Fibroblast of lung (primary cell): ENCODE data around the gene CACNA1S. TPM values are rescaled to one million over a fixed set of nuclear protein-coding genes. Genes with fewer than 3 reads are reported as not detected.

Experiments used
- DNase-seq, 2 donors: peaks; one replicate each; pipeline versions ENCODE4 v3.0.0 to v3.0.0-alpha.2; 2010; ENCODE audit warnings: low read depth in 2 of 2
- H2AFZ ChIP-seq: 2 replicates; pipeline ENCODE4 v1.5.1; 2012; ENCODE audit warnings: low read length, control low read depth, inconsistent platforms
- H3K27ac ChIP-seq: 2 replicates; pipeline ENCODE4 v1.5.1; 2011; ENCODE audit warnings: low read length, control low read depth; ENCODE audit not compliant: insufficient read depth
- H3K27me3 ChIP-seq: 2 replicates; pipeline ENCODE4 v1.5.1; 2011; ENCODE audit warnings: mild to moderate bottlenecking, low read length; ENCODE audit not compliant: control insufficient read depth, insufficient read depth
- H3K36me3 ChIP-seq: 2 replicates; pipeline ENCODE4 v1.5.1; 2011; ENCODE audit warnings: low read length; ENCODE audit not compliant: control insufficient read depth, insufficient read depth
- H3K4me1 ChIP-seq: 2 replicates; pipeline ENCODE4 v1.5.1; 2011; ENCODE audit warnings: low read length; ENCODE audit not compliant: control insufficient read depth, insufficient read depth; ENCODE audit errors: extremely low read depth
- H3K4me2 ChIP-seq: 2 replicates; pipeline ENCODE4 v1.5.1; 2011; ENCODE audit warnings: low read length, control low read depth; ENCODE audit not compliant: insufficient read depth; ENCODE audit errors: extremely low read depth
- H3K4me3 ChIP-seq, 4 experiments: fragments of 200-600 bp in 1 of 4; sonication (generic) in 1 of 4; replicated peaks in 1 of 4; 2 replicates each; pipeline ENCODE4 v1.5.1; 2011 to 2016; ENCODE audit warnings: low read length in 4 of 4, low read depth in 3 of 4, mild to moderate bottlenecking in 3 of 4, control low read depth in 2 of 4, inconsistent platforms in 1 of 4, mixed read lengths in 1 of 4; ENCODE audit not compliant: insufficient read depth in 1 of 4; ENCODE audit errors: control extremely low read depth in 1 of 4
- H3K79me2 ChIP-seq: 2 replicates; pipeline ENCODE4 v1.5.1; 2012; ENCODE audit warnings: mild to moderate bottlenecking, low read length, inconsistent platforms; ENCODE audit not compliant: control insufficient read depth, insufficient read depth
- H3K9ac ChIP-seq: 2 replicates; pipeline ENCODE4 v1.5.1; 2011; ENCODE audit warnings: mild to moderate bottlenecking, low read length, control low read depth; ENCODE audit not compliant: insufficient read depth
- H3K9me3 ChIP-seq: 2 replicates; pipeline ENCODE4 v1.5.1; 2012; ENCODE audit warnings: low read depth, low read length; ENCODE audit not compliant: control insufficient read depth, insufficient read depth
- H4K20me1 ChIP-seq: 2 replicates; pipeline ENCODE4 v1.5.1; 2011; ENCODE audit warnings: low read length; ENCODE audit not compliant: control insufficient read depth, insufficient read depth; ENCODE audit errors: extremely low read depth
- EZH2 ChIP-seq: IDR thresholded peaks from 2 replicates; pipeline ENCODE4 v1.5.1; 2012; ENCODE audit warnings: low read length, control low read depth, mild to moderate bottlenecking; ENCODE audit errors: missing control alignments
- polyA plus RNA-seq, 2 donors: library from polyadenylated mRNA; depleted of rRNA in 1 of 2; stranded (reverse) in 1 of 2; unstranded in 1 of 2; fragments of >200 nt; gene quantifications; 2 replicates each; pipeline ENCODE4 v1.2.1, GENCODE V29; 2011 to 2012; ENCODE audit warnings: missing spikeins in 1 of 2
- total RNA-seq: library from RNA; depleted of rRNA; stranded (reverse); fragments of >200 nt; gene quantifications from 2 replicates; pipeline ENCODE4 v1.2.1, GENCODE V29; 2014
- TF ChIP-seq, protein P1 (sequence below), 2 donors: IDR thresholded peaks in 1 of 2; conservative IDR thresholded peaks in 1 of 2; 1 replicate in 1 of 2; 2 replicates in 1 of 2; pipeline ENCODE4 v1.5.1; 2011 to 2012; ENCODE audit warnings: low read length in 2 of 2, control low read depth in 1 of 2, inconsistent platforms in 1 of 2, low read depth in 1 of 2, mild to moderate bottlenecking in 1 of 2

The CACNA1S gene
- total and polyA plus RNA-seq, 2 donors (not counting 1 experiment from before 2014, with no cell fraction given): not detected

DNA sequence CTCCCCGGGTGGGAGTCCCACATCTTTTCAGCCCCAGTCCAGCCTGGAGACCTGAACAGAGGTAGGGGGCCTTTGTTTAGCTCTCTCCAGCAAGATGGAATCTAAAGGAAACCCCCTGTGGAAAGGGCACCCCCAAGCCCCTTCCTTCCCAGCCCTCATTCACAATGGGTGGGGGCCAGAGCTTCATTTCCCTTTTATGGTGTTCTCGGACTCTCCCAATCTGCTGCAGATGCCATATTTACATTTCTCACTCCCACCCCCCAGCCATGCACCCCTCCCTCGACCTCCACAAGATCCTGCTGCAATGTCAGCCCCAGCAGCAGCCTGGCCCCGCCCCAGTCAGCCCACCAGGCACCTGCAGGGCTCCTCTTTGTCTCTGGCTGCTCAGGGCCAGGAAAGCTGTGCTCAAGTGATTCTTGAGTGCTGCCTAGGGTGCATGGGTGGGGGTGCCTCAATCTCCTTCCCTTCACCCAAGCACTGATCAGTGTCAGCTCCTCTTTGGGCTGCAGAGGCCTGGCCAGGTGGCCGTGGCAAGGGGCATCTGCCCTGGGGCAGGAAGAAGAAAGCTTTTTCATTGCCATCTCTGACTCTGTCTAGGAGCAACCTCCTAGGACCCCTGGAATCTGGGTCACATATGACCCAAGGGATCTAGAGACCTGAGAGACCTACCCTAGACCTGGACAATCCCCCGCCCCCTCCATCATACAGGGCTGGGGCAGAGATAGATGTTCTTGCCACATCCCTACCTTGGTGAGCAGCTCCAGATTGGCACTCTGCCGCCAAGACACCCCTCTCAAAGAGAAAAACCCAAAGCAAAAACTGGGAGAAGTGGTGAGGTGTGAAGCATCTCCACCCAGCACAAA lies 90.4 kb downstream of the CACNA1S start:
- Histone ChIP-seq H3K79me2 (no peaks in the 10 kb centered on the region), H3K27me3 (peaks cover 12% of the 10 kb centered on the region), H3K4me3 (no peak overlapping the region), H2AFZ (no peak overlapping the region), H3K4me2 (no peak overlapping the region), H4K20me1 (no peaks in the 10 kb centered on the region), H3K4me1 (no peaks in the 10 kb centered on the region), H3K27ac (no peak overlapping the region), H3K9me3 (no peaks in the 10 kb centered on the region), H3K9ac (no peak overlapping the region), H3K36me3 (no peaks in the 10 kb centered on the region)
- DNase-seq: no peak
- TF ChIP-seq, protein P1, sequence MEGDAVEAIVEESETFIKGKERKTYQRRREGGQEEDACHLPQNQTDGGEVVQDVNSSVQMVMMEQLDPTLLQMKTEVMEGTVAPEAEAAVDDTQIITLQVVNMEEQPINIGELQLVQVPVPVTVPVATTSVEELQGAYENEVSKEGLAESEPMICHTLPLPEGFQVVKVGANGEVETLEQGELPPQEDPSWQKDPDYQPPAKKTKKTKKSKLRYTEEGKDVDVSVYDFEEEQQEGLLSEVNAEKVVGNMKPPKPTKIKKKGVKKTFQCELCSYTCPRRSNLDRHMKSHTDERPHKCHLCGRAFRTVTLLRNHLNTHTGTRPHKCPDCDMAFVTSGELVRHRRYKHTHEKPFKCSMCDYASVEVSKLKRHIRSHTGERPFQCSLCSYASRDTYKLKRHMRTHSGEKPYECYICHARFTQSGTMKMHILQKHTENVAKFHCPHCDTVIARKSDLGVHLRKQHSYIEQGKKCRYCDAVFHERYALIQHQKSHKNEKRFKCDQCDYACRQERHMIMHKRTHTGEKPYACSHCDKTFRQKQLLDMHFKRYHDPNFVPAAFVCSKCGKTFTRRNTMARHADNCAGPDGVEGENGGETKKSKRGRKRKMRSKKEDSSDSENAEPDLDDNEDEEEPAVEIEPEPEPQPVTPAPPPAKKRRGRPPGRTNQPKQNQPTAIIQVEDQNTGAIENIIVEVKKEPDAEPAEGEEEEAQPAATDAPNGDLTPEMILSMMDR (conservative IDR thresholded peaks at IDR 0.05 in 1 of 2, IDR thresholded peaks at IDR 0.05 in 1 of 2; ENCODE audit: low read depth in 1 of 2, low read length in 2 of 2): no peak
- TF ChIP-seq EZH2: no peak

DNA sequence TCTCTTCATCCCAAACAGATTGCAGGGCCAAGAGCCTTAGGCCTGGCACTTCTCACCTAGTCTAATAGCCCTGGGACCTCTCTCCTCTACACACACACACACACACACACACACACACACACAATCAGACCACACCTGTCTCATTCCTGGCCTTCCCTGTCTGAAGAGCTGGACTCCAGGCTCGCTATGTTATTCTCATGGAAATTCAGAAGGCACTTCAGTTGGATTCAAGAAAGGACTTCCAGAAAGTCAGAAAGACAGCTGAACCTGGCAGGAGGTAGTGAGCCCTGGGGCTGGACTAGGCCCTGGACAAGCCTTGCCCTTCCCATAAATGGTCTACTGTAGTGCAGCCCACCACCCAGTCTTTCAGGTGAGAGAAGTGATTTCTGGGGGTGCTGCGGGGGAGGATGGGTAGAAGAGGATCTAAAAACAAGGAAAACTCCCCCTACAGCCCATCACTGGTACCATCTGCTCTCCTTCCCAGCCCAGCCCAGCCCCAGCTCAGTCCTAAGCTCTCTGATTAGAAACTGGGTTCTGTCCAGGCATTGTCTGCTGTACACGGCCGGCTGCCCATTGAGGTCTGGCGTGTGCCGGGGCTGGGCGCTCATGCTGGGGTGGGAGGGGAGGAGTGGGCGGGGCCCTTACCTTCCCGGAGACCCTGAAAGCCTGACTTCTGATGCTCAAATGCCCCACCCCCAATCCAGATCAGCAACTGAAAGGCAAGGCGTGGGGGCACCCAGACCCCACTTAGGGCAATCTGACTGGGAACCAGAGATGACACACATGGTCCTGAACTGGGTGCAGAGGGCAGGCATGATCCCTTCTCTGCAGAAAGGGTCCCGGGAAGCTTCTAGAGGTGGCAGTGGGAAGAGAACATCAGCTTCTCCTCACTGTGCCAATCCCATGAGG lies 91.3 kb downstream of the CACNA1S start:
- no peak overlapping the region for H3K9ac ChIP-seq
- no peaks in the 10 kb centered on the region for H3K79me2 ChIP-seq
- no peak for DNase-seq
- H3K27ac ChIP-seq: no peak overlapping the region
- H3K36me3 ChIP-seq: no peaks in the 10 kb centered on the region
- H3K27me3 ChIP-seq: peaks cover 14% of the 10 kb centered on the region
- H3K4me2 ChIP-seq: no peak overlapping the region
- H4K20me1 ChIP-seq: no peaks in the 10 kb centered on the region
- H3K4me3 ChIP-seq: no peak overlapping the region
- H3K4me1 ChIP-seq: no peaks in the 10 kb centered on the region
- no peak overlapping the region for H2AFZ ChIP-seq
- TF ChIP-seq, protein P1 (conservative IDR thresholded peaks at IDR 0.05 in 1 of 2, IDR thresholded peaks at IDR 0.05 in 1 of 2; ENCODE audit: low read depth in 1 of 2, low read length in 2 of 2): peak in 1 of 2 donors; percentile 41
- no peak for TF ChIP-seq EZH2
- H3K9me3 ChIP-seq: no peaks in the 10 kb centered on the region

DNA sequence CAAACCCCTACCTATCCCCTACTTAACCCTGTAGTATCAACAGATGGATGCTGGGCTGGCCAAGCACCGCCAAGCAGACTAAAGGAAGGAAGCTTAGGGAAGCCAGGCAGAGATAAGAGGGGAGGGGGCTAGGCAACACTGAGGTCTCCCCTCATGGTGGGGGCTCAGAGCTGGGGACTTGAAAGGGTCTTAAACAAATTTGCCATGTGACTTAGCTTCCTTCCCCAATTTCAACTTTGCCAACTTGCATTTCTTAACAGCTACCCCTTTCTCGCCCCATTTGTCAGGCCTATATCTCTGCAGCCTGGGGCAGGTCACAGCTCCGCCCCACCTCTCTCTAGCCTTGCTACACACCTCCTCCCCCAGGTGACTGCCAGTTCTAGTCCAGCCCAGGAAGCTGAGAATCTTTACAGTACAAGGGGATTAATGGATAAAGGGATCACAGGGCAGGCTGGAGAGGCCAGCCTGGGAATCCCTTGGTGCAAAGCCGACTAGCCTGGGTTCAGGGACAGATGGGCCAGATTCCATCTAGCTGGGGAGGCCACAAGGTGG lies 92.1 kb downstream of the CACNA1S start:
- H3K9me3 ChIP-seq: no peaks in the 10 kb centered on the region
- H3K9ac ChIP-seq: no peak overlapping the region
- no peak overlapping the region for H3K4me2 ChIP-seq
- TF ChIP-seq, protein P1 (conservative IDR thresholded peaks at IDR 0.05 in 1 of 2, IDR thresholded peaks at IDR 0.05 in 1 of 2; ENCODE audit: low read depth in 1 of 2, low read length in 2 of 2): no peak
- TF ChIP-seq EZH2: no peak
- no peak for DNase-seq
- no peak overlapping the region for H3K4me3 ChIP-seq
- no peak overlapping the region for H2AFZ ChIP-seq
- no peaks in the 10 kb centered on the region for H3K79me2 ChIP-seq
- H3K36me3 ChIP-seq: no peaks in the 10 kb centered on the region
- no peak overlapping the region for H3K27ac ChIP-seq
- no peaks in the 10 kb centered on the region for H4K20me1 ChIP-seq
- peaks cover 19% of the 10 kb centered on the region for H3K27me3 ChIP-seq
- H3K4me1 ChIP-seq: no peaks in the 10 kb centered on the region
